ENCODE measurements around the gene DERL2. TPM values are rescaled to one million over a fixed set of nuclear protein-coding genes. Genes with fewer than 3 reads are reported as not detected.
A peak's percentile ranks its signal among the peaks of the same experiment; 100 is the strongest.

The DERL2 gene
- polyA plus RNA-seq, 3 donors = 85.0 to 87.1 (median 86.5) TPM

DNA sequence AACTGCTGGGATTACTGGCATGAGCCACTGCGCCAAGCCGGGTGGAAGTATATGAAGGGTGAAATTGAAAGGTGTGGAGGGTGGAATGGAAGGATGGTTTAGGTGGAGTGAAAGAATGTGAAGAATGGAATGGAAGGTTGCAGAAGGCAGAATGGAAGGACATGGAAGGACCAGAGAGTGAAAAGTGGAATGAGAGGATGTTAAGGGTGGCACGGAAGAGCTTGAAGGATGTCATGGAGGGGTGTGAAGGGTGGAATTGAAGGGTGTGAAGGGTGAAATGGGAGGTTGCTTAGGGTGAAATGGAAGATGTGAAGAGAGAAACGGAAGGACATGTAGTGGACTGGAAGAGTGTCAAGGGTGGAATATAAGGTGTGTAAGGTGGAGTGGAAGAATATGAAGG is 16.6 kb upstream of the DERL2 start:
- DNase-seq (ENCODE audit: low read depth in 3 of 3, low spot score in 2 of 3) = no peak

DNA sequence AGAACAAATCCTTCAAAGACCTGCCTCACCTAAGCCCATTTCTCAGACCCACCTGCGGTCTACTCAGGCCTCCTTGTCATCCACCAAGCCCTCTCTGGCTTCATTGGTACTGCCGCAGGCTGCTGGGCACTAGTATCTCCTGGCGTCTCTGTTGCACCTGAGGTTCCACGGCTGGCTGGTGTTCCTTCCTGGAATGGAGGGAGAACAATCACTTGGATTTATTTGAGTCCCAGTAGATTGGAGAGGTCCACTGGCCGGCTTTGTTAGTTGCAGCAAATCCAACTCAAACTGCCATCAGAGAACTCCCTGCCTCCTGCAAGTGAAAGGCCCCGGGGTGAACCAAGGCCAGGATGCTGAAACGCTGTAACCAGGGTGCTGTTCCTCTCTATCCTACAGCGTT is 15.7 kb upstream of the DERL2 start:
- no peak for DNase-seq (ENCODE audit: low read depth in 3 of 3, low spot score in 2 of 3)

DNA sequence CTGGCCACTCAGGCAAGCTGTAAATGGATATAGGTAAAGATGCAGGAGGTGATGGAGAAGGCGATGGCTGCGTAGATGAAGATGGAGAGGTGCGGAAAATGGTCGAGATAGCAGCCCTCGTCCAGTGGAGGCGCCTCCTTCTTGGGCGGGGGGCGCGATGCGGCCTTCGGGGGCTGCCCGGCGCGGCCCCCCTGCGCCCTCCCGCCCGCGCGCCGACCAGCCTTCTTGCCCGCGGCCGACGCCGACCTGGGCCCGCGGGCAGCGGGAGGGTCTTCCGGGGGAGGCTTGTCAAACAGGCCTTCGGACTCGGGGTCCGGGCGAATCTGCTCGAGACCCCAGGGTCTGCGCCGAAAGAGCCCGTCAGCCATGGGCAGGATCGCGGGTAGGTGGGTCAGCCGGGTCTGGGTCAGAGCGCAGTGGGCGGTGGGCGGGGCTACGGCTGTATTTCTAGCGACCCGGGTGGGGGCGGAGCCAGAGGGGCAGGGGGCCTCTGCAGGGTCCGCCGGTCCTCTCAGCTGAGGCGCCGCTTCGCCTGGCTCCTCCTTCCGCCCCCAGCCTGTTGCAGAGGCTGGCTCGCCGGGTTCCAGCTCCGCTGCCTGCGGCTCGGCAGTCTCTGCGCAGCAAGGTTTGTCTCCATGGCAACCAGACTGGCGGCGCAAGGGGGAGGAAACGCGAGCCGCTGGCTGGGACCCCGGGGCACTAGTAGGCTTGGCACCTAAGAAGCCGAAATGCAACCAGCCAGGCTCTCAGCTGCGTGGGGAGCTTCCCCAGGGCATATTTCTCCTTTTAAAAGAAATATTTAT is 14.8 kb upstream of the DERL2 start:
- DNase-seq (ENCODE audit: low read depth in 3 of 3, low spot score in 2 of 3) = peak; percentile 79 to 90 (median 81)

- no peak for DNase-seq (ENCODE audit: low read depth in 3 of 3, low spot score in 2 of 3)
These were observed 14.2 kb upstream of the DERL2 start for GRCh38 chr17:5500247-5500588.

DNA sequence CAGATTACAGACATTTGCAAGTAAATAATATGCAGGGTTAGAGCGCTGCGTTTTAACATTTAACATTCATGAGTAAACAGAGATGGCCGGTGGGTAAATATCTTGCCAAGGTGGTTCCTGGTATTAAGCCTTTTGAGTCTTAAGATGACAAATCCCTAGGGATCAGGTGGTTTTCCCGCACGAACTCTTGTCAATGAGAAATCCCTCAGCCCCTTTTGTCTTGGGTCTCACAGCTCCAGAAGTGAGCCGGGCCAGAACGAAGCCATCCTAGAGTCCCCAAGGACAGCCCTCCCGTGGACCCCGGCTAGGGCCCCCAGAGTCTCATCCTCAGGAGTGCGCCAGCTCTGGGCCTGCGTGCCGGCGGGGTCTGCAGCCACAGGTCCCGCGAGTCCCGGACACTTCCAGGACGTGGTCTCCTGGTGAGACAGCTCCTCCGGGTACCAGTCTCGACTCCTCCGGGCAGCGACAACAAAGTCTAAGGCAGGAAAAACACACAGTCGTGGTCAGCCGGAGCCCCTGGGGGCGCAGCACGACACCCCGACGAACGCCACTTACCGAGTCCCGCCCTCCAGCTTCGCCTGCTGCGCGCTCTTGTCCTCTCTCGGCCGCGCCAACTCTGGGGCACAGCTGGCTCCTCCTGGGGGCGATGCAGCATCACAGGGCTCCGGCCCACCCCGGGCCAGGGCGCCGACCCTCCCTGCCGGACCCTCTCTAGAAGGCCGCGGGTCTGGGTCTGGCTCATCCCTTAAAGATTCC is 13.7 kb upstream of the DERL2 start:
- no peak for DNase-seq (ENCODE audit: low read depth in 3 of 3, low spot score in 2 of 3)

DNA sequence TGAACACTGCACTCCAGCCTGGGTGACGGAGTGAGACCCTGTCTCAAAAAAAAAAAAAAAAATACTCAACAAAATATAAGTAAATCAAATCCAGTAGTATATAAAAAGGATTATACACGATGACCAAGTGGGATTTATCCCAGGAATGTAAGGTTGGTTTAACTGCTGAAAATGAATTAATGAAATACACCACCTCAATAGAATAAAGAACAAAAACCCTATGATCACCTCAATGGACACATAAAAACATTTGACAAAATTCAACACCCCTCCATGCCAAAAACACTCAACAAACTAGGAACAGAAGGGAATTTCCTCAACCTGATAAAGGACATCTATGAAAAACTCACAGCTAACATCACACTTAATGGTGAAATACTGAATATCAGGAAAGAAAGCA is 7.0 kb upstream of the DERL2 start:
- no peak for DNase-seq (ENCODE audit: low read depth in 3 of 3, low spot score in 2 of 3)

DNA sequence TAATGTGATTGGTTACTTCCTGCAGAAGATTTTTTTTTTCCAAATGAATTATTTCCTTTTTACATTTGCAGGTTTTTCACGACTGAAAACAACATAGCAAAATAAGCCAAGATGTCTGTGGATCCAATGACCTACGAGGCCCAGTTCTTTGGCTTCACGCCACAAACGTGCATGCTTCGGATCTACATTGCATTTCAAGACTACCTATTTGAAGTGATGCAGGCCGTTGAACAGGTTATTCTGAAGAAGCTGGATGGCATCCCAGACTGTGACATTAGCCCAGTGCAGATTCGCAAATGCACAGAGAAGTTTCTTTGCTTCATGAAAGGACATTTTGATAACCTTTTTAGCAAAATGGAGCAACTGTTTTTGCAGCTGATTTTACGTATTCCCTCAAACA is 2.8 kb upstream of the DERL2 start:
- DNase-seq (ENCODE audit: low read depth in 3 of 3, low spot score in 2 of 3) = no peak

- DNase-seq (ENCODE audit: low read depth in 3 of 3, low spot score in 2 of 3) = peak; percentile 90 to 97 (median 94)
These were observed 487 bp upstream of the DERL2 start, which contains the start of gene MIS12 for GRCh38 chr17:5486206-5487124. TSS of gene MIS12 (plus strand) at chr17:5486566. CDS start at chr17:5488863, 2,297 bp downstream.

GRCh38 chr17:5481451-5481850 is 4.5 kb downstream of the DERL2 start:
- no peak for DNase-seq (ENCODE audit: low read depth in 3 of 3, low spot score in 2 of 3)

DNA sequence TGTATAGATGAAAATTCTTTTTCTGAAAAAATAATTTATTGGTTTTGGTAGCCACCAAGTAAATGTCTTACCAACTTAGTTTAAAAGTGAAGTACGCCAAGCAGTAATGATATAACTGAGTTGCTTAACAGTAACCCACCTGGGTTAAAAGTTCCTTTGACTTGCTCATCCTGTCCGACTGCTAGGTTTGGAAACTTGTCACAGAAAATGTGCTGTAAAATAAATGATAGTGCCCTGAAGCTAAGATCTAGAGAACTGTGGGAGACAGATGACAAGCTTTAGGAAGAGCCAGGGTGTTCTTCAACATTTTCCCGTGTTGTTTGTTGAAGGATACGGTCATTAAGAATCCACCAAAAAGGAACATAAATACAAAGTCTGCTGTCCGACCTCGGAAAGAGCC is 5.0 kb downstream of the DERL2 start:
- no peak for DNase-seq (ENCODE audit: low read depth in 3 of 3, low spot score in 2 of 3)

GRCh38 chr17:5478992-5479391 is 7.0 kb downstream of the DERL2 start:
- no peak for DNase-seq (ENCODE audit: low read depth in 3 of 3, low spot score in 2 of 3)

DNA sequence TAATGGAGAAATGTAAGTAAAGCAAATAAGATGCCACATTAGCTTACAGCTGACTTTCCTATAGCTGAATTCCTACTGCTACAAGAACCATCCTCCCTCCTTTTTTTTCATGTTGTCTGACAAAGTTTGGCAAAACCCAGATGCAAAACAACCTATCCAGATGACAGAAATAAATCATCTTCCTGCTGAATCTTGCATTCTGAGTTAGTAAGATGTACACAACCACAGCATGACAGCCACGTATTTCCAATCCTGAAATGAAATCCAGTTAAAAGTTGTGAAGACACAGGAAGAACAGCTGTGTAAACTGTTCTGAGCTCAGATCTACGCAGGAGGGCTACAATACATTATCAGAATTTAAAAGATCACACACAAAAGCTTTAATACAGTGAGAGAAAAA is 12.1 kb downstream of the DERL2 start:
- no peak for DNase-seq (ENCODE audit: low read depth in 3 of 3, low spot score in 2 of 3)

DNA sequence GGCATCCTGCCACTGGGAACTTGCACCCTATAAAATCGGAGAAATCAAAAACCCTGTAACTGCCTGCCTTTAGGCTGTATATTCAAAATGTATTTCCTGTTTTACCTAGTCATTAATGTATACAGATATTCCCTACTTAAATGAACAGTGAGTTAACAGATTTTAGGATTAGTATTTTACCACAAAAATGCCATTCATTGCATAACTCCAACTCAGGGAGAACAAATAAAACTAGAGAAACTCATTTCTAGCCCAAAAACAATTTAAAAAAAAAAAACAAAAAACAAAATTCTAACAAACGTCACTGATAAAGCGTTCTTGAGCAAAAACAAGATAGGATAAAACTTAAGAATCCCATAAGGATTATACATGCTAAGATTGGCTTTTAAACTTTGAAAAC is 13.5 kb downstream of the DERL2 start:
- DNase-seq (ENCODE audit: low read depth in 3 of 3, low spot score in 2 of 3) = no peak

- no peak for DNase-seq (ENCODE audit: low read depth in 3 of 3, low spot score in 2 of 3)
These were observed 17.9 kb downstream of the DERL2 start for GRCh38 chr17:5468075-5468473.

DNA sequence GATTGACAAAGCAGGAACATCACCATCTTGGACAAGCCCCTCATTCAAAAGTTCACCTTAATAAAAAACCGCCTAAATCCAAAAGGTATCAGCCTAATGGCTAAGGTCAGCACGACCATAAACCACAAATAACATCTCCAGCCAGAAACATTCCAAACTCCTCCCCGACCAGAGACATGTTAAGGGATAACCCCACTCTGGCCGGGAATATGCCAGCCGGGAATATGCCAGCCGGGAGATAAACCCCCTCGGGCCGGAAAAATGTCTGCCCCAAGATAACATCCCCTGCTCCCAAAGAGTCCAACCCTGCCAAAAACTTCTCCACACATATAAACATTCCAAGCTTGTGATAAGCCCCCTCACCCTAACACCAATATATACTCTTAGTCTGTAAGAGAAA is 18.6 kb downstream of the DERL2 start:
- DNase-seq (ENCODE audit: low read depth in 3 of 3, low spot score in 2 of 3) = no peak

- no peak for DNase-seq (ENCODE audit: low read depth in 3 of 3, low spot score in 2 of 3)
These were observed 19.7 kb downstream of the DERL2 start for GRCh38 chr17:5466295-5466694.

DNA sequence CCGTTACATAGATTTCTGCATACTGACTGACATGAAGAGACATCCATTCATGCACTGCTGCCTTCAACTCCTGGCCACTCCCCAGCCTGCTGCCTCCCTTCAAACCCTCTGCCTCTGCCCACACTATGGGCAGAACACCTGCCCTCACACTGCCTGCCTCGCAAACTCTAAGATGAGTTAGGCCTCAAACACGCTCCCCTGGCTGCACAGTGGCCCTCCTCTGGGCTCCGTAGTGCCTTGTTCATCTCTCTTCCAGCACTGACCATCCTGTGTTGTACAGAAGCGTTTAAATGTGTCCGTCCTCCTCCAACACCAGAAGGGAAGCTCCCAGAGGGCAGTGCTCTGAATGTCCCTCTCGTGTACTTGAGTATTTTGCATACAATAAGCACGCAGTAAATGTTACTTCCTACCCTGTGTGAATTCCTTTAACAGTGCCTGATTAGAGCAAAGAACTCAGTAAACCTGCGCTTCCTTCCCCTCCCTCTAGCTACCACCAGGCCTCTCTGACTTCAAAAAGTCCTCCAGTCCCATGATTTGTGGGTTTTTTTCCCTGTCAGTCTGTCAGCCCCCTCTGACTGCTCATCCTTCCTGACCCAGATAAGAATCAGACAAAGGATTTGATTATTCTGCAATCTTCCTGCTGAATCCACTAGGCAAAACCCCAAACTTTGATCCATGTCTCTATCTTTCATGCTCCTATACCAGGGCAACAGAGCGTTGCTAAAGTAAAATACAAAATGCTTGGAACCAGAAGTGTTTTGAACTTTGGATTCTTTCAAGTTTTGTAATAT is 21.1 kb downstream of the DERL2 start:
- no peak for DNase-seq (ENCODE audit: low read depth in 3 of 3, low spot score in 2 of 3)

DNA sequence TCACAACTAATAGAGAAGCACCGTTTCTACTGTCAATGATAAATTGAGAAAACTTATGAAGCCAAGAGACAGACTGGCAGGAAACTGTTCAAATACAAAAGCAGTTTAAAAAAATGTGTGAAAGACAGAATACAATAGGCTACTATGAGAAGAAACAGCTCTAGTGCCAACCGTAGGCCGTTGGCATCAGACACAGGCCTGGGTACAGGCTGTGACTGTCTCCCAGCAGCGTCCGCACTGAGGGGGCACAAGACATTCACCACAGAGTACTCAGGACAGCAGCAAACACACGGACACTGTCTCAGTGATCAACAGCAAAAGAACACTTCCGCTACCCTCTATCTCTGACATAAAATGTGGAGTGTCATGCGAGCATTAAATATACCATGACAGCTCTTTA is 39.2 kb downstream of the DERL2 start:
- no peak for DNase-seq (ENCODE audit: low read depth in 3 of 3, low spot score in 2 of 3)

DNA sequence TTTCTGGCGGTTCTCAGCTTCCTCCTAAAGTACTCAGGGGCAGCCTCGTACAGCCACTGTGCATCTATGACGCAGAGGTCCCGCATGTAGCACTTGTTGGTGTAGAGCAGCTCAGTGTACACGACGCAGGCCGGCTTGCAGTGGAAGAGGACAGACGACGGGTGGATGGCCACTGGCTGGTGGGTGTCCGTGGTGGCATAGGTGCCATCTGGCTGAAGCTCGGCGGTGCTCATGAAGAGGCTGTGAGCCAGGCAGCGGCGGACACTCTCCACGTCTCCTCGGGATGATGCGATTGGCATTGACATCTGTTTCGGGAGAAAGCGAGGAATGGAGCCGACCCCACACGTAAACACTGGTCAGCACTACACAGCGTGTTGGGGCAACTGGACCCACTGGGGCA is 41.8 kb downstream of the DERL2 start:
- no peak for DNase-seq (ENCODE audit: low read depth in 3 of 3, low spot score in 2 of 3)

GRCh38 chr17:5443728-5444127 is 42.2 kb downstream of the DERL2 start:
- DNase-seq (ENCODE audit: low read depth in 3 of 3, low spot score in 2 of 3) = no peak

DNA sequence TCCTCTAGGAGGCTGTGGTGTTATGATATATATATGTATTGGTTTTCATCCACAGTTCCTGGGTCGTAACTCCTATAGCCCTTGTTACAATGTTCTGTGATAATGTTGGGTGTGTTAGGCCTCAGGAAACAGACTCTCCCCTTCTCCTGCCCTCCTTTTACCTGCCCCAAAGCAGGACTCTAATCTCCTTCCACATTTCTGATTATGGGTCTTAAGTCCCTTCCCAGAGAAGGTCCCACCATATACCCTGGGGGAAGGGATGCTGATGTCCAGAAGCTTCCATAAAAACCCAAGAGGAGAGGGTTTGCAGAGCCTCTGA is 46.6 kb downstream of the DERL2 start:
- DNase-seq (ENCODE audit: low read depth in 3 of 3, low spot score in 2 of 3) = no peak

Measured in right renal cortex interstitium (tissue), 3 donors.